ENCODE results near the gene GRIA4.
"Not testable (repeated sequence)": the region's sequence is repeated elsewhere in the genome, so short reads cannot be mapped to it uniquely, and the experiment has no call there.

GRIA4 gene

DNA sequence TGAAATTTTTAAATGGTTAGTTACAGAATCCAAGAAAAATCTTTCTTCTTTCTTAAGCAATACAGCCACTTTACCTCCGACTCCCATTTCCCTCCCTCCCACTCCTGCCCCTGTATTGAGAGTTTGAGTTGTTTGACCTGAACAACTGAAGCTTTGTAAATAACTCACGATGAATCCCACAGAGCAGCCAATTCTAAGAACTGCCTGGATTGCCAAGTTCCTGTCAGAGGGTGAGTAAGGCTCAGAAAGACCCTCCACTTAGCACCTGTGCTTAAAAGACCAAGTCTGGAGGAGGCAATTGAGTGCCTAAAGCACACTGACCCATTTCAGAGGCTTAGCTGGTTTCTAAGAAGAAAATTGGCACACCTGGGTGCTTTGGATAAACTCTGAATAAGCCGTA lies 253.7 kb downstream of the GRIA4 start:
- DNase-seq, result no peak

DNA sequence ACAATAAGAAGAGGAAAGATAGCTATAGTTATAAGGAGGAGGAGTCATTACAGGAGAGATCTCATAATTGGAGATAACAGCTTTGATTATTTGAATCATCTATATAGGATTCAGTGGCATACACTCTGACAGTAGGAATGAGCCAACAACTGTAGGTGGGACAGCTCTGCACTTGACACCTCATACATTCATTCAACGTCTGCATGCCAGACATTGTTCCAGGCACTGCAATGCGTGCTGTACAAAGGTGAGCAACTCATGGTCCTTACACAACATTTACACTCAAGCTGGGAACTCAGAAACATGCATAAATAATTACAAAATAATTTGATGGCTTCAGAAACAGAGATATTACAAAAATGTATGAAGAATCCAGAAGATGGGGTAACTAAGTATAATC lies 257.9 kb downstream of the GRIA4 start:
- DNase-seq, result no peak

DNA sequence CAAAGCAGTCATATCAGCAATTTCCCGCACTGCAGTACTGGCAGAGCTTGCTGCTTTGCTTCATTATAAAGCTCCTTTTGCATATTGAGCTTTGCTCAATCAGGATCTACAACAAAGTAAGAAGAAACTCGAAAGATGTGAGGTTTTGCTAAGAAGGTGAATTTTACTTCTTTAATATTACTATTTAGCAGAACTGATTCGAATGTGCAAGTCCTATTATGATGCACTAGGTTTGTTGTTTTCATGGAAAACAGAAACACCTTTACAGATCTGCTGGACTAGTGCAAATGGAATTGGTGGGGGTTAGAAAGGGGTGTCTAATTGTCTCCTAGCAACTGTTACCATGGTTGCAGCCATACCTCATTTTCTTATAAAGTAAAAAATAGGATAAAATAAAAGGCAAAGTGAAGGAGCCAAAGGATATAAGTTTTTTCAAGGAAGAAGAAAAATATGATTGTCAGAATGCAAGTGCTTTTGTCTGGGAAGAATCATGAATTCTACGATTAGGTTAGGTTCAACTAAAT lies 259.0 kb downstream of the GRIA4 start:
- no peak for DNase-seq

- no peak for DNase-seq
These were observed 260.7 kb downstream of the GRIA4 start for GRCh38 chr11:105870516-105871113.

GRCh38 chr11:105878510-105878909 lies 268.6 kb downstream of the GRIA4 start:
- DNase-seq, result no peak

DNA sequence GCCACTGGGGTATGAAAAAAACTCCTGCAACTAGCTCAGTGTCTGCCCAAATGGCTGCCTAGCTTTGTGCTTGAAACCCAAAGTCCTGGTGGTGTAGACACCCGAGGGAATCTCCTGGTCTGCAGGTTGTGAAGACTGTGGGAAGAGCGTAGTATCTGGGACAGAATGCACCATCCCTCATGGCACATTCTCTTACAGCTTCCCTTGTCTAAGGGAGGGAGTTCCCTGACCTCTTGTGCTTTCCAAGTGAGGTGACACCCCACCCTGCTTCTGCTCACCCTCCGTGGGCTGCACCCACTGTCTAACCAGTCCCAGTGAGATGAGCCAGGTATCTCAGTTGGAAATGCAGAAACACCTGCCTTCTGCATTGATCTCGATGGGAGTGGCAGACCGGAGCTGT lies 269.1 kb downstream of the GRIA4 start:
- DNase-seq, result not testable (repeated sequence)

- no peak for DNase-seq
These were observed 271.2 kb downstream of the GRIA4 start for GRCh38 chr11:105881027-105881426.

DNA sequence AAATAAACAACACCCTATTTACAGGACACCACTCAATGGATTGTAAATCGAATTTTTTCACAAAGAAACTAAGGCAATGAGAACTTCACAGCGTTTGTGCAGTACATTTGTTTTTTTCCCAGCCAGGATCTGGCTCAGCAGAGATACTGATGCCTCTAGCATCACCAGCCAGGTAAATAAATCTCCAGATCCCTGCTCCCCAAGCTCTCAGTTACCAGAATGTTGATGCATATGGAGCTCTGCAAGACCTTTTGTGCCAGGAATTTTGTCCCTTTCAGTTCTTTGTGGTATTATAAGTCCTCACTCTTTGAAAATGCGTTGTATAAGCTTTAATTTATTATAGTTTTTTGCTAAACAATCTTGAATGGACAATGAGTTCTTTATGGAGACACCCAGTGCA lies 274.6 kb downstream of the GRIA4 start:
- DNase-seq, result no peak

- DNase-seq, result no peak
These were observed 281.8 kb downstream of the GRIA4 start for GRCh38 chr11:105891685-105892084.

- DNase-seq, result no peak
These were observed 287.3 kb downstream of the GRIA4 start for GRCh38 chr11:105897161-105897560.

DNA sequence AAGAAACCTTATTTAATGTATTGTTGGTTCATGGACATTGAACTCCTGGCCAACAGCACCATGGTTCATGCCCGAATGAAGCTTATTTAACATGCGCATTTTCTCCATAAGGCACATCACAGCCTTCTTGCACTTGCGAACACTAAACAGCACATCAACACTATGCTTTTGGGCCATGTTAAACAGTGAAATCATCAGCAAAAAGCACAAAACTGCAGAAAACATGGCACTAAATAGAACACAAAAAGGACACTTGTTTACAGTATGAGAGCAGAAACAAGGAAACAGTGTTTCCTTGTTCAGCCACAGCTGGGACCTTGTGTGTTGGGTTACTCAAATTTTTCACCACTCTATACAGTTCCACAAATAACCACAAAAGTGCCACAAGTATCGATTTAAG lies 289.9 kb downstream of the GRIA4 start:
- no peak for DNase-seq

GRCh38 chr11:105900515-105901035 lies 290.7 kb downstream of the GRIA4 start:
- no peak for DNase-seq

DNA sequence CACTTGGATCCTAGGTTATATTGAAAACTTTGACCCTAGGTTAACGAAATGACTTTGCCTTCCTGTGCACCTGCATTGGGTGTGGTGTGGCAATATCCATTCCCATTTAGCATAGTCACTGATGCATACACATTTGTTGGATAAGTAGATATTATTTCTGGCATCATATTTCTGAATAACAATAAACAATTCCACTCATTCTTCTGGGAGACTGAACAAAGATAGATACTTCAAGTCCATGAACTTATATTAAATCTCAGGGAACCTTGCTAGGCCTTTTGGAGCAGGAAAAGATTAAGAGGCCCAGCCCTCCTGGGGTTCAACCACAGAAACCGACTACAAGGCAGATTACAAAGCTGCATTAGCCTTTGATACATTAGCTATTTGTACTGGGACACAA lies 293.2 kb downstream of the GRIA4 start:
- DNase-seq, result no peak

- no peak for DNase-seq
These were observed 296.6 kb downstream of the GRIA4 start for GRCh38 chr11:105906517-105906916.

DNA sequence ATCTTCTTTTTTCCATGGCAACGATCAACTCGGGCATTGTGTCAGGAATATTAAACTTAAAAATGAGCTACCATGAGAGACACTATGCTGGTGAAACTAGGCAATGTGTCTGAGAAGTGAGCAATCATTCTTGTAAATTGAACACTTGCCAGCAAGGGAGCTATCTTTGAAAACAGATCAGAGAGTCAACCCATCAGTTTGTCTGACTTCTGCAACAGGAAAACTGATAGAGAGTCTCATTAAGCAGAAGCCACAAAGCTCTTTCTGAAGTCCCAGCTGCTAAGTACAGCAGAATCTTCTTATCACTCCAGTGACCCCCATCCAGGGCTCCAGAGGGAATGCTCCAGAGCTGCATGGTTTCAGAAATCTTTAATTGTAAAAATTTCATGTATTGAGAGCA lies 297.4 kb downstream of the GRIA4 start:
- DNase-seq, result no peak

GRCh38 chr11:105910095-105910715 lies 300.3 kb downstream of the GRIA4 start:
- no peak for DNase-seq

DNA sequence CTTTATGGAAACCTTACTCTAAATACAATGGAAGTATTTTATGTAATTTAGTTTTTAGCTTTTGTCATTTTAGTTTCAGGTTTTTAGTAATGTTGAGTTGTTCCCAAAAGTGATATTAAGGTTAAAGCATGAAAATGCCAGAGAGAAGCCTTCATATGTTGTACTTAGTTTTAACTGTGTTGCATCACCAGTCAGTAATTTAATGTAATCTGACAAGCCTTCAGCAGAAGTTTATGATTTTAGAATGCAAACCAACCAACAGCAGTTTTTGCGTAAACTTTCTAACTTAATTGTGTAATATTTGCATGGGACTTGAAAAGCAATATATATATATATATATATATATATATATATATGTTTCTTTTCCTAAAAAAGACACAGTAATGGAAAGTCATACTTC lies 301.6 kb downstream of the GRIA4 start:
- DNase-seq, result no peak

- no peak for DNase-seq
These were observed 302.8 kb downstream of the GRIA4 start for GRCh38 chr11:105912666-105913065.

DNA sequence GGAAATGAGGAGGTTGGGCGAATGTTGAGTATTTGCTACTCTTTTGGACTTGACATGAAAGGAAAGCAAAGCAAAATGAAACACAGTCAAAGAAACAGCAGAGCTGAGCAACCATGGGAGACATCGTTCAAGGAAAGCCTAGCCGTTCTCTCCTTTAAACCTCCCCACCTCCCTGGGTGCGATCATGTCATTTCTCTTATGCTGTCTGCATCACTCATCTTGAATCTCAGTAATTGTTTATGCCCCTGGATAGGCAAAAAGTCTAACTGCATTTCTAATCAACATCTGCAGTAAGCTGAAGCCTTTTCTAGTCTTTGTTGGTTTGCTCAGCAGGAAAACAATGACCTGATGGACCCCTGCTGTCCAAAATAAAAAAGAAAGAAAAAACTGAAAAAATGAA lies 305.1 kb downstream of the GRIA4 start:
- DNase-seq, result no peak

DNA sequence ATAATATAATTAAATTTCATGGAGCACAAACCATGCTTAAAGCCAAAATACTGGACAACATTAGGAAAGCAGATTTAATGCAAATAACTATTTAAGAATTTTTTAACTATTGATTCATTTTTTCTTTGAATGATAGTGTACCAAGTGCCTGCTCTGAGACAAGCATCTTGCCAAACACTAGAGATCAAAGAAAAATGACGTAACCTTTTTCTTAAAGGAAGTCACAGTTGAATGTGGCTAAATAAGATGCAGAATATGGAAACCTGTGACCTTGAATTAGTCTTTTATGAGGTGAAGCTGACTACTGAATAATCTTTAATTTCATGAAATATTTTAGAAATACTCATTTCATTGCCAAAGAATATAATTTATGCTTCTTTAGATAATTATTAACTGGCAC lies 308.2 kb downstream of the GRIA4 start:
- no peak for DNase-seq

DNA sequence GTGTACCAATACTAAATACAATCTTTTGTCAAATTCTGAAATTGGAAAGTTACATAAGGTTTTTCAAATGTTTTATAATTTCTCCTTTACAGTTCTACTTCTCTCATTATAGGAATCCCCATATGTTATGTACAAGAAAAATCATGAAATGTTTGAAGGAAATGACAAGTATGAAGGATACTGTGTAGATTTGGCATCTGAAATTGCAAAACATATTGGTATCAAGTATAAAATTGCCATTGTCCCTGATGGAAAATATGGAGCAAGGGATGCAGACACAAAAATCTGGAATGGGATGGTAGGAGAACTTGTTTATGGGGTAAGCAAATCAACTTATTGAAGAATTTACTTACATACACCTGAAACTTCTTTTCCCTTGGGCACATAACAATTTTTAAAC lies 308.7 kb downstream of the GRIA4 start:
- no peak for DNase-seq

GRCh38 chr11:105923252-105923651 lies 313.4 kb downstream of the GRIA4 start:
- DNase-seq, result no peak

DNA sequence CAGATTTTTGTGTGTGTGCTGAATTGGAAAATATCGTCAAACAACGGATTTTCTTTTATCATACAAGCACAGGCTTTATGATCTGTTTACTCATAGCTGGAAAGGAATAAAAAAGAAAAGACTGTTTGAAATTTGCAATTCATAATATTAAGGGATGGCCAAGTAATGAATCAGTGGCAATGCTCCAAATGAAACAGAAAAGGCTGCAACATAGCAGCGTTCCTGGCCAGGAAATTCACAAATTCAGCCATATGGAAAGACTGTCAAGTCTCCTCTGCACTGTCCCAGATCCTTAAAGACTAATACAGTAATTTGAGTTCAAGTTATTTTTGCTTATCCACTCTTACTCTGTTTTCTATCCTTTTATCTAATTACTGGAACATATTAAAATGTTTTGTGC lies 313.9 kb downstream of the GRIA4 start:
- DNase-seq, result no peak

DNA sequence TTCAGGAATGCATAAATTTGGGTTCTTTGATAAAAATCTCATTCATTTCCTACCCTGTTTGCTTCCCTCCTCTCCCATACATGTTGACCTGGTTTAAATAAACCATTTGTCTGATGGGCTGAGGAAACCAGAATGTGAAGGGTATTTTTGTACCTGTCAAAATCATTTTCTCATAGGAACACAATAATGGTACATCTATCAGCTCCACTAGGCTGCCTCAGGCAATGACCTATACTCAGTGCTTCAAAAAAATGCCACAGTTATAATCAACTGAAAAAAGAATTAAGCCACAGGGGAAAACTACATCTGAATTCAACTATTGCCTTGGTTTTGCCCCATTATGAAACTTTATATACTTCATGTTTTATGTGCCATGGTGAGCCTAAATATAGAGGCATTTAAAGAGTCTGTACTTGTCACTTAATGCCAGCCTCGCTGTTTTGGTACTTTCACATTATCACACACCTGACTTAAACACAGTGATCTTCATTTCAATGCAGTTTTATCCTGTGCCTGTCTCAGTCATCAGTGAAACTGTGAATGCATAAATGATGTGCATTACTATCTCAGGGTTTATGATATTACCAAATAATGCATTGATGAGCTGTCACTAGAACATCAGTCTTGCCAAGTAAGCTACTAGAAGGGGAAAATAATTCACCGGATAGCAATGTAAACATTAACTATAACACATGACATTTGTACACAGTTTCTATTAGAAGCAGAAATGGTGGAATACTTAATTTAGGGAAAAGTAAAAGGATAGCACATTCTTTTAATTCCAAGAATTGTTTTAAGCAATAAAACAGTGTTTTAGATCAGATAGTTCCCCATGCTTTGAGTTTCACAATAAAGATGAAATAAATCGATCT lies 319.4 kb downstream of the GRIA4 start:
- DNase-seq, result no peak

Data from NCI-H345 (cell line).